GM19043 (cell line): ENCODE data around the gene FCN3.
A peak's percentile ranks its signal among the peaks of the same experiment; 100 is the strongest.
"Not testable (repeated sequence)": the region's sequence is repeated elsewhere in the genome, so short reads cannot be mapped to it uniquely, and the experiment has no call there.

Experiments
- ATAC-seq: cut with Tn5 transposase; IDR thresholded peaks from one replicate; pipeline ENCODE4 v1.9.1; 2021; ENCODE audit warnings: low read depth; ENCODE audit not compliant: unreplicated experiment

FCN3 gene

GRCh38 chr1:27374362-27375086 lies at the start of gene FCN3:
Gene FCN3, minus strand, starts transcription at chr1:27374824. Its CDS starts 6 bp downstream, at chr1:27374818.
- no peak for ATAC-seq

- ATAC-seq: no peak
Measured at GRCh38 chr1:27423709-27424108, 49.1 kb upstream of the FCN3 start.

- ATAC-seq: peak; percentile 67
Measured at GRCh38 chr1:27418326-27419185, 43.9 kb upstream of the FCN3 start.

- no peak for ATAC-seq
Measured at GRCh38 chr1:27417713-27418112, 43.1 kb upstream of the FCN3 start.

GRCh38 chr1:27416387-27417111 lies 41.9 kb upstream of the FCN3 start:
- ATAC-seq: no peak

- ATAC-seq: no peak
Measured at GRCh38 chr1:27414091-27414490, 39.5 kb upstream of the FCN3 start.

GRCh38 chr1:27413004-27413403 lies 38.4 kb upstream of the FCN3 start:
- no peak for ATAC-seq

- no peak for ATAC-seq
Measured at GRCh38 chr1:27412502-27412901, 37.9 kb upstream of the FCN3 start.

- ATAC-seq: no peak
Measured at GRCh38 chr1:27410709-27411108, 36.1 kb upstream of the FCN3 start.

GRCh38 chr1:27409669-27410068 lies 35.0 kb upstream of the FCN3 start:
- ATAC-seq: no peak

GRCh38 chr1:27408151-27408550 lies 33.5 kb upstream of the FCN3 start:
- no peak for ATAC-seq

GRCh38 chr1:27406791-27407190 lies 32.2 kb upstream of the FCN3 start:
- not testable (repeated sequence) for ATAC-seq

GRCh38 chr1:27406362-27406680 lies 31.7 kb upstream of the FCN3 start:
- no peak for ATAC-seq

- not testable (repeated sequence) for ATAC-seq
Measured at GRCh38 chr1:27405598-27406361, 31.2 kb upstream of the FCN3 start.

GRCh38 chr1:27405074-27405473 lies 30.4 kb upstream of the FCN3 start:
- ATAC-seq: no peak

- no peak for ATAC-seq
Measured at GRCh38 chr1:27403931-27404330, 29.3 kb upstream of the FCN3 start.

GRCh38 chr1:27403065-27403726 lies 28.6 kb upstream of the FCN3 start:
- no peak for ATAC-seq

GRCh38 chr1:27402349-27402754 lies 27.7 kb upstream of the FCN3 start:
- ATAC-seq: no peak

- no peak for ATAC-seq
Measured at GRCh38 chr1:27400963-27401341, 26.3 kb upstream of the FCN3 start.
